ENCODE measurements around the gene TERT. TPM values are rescaled to one million over a fixed set of nuclear protein-coding genes. Genes with fewer than 3 reads are reported as not detected.

TERT gene
- total RNA-seq, 2 experiments from 2014 or later: 0.36 TPM; not detected in 1

DNA sequence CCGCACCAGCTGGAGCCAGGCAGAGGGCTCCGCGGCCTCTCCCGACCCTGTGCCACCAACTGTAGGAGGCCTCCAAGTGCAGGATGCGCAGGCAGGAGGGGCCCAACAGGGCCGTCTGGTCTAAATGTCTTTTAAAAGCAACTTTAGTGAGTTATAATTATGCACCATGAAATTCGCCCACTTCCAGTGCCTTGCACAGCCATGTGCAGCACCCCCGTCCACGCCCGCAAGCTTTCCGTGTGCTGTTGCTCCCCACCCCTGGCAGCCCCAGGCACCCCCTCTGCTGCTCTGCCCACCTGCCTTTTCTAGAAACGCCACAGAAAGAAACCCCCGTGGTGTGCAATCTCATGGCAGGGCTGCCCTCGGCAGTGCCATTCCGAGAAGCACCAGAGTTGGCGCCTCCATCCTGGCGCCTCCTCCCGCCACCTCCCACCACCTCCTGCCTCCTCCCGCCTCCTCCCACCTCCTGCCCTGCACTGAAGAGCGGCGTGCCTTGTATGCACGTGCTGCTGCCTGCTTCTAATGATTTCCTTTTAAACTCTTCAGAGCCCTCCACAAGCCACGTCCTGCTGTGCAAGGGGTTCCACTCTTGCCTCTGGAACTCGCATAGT, 77.2 kb downstream of the TERT start:
- ATAC-seq (ENCODE audit: low read depth): peak; percentile 28
- POLR2A ChIA-PET: no interaction called here
- Mint-ChIP-seq H3K4me1 (peaks cover 2% of the 10 kb centered on the region), H3K36me3 (no peaks in the 10 kb centered on the region), H3K27ac (no peak overlapping the region), H3K27me3 (peaks cover 5% of the 10 kb centered on the region), H3K9me3 (peaks cover 1% of the 10 kb centered on the region), H3K4me3 (no peak overlapping the region)
- DNase-seq: no peak

DNA sequence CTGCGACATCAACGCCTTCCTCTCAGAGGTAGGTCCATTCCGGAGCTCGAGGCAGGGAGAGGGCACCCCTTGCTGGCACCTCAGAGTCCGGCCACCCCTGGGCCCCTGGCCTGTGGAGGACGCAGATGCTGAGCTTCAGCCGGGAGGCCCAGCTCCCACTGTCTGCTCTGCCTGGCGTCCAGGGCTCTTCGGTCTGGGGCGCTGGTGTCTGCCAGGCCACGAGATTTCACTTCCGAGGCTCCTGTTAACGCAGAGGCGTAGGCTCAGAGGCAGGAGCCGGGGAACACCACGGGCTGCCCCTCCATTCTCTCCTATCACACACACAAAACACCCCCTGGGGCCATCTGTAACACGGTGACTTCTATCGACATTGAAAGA, 78.0 kb downstream of the TERT start:
- POLR2A ChIA-PET: no interaction called here
- peaks cover 2% of the 10 kb centered on the region for H3K4me1 Mint-ChIP-seq
- peaks cover 1% of the 10 kb centered on the region for H3K9me3 Mint-ChIP-seq
- H3K27ac Mint-ChIP-seq: no peak overlapping the region
- ATAC-seq (ENCODE audit: low read depth) (no peak), DNase-seq (no peak)
- H3K36me3 Mint-ChIP-seq: no peaks in the 10 kb centered on the region
- no peak overlapping the region for H3K4me3 Mint-ChIP-seq
- H3K27me3 Mint-ChIP-seq: peaks cover 5% of the 10 kb centered on the region

DNA sequence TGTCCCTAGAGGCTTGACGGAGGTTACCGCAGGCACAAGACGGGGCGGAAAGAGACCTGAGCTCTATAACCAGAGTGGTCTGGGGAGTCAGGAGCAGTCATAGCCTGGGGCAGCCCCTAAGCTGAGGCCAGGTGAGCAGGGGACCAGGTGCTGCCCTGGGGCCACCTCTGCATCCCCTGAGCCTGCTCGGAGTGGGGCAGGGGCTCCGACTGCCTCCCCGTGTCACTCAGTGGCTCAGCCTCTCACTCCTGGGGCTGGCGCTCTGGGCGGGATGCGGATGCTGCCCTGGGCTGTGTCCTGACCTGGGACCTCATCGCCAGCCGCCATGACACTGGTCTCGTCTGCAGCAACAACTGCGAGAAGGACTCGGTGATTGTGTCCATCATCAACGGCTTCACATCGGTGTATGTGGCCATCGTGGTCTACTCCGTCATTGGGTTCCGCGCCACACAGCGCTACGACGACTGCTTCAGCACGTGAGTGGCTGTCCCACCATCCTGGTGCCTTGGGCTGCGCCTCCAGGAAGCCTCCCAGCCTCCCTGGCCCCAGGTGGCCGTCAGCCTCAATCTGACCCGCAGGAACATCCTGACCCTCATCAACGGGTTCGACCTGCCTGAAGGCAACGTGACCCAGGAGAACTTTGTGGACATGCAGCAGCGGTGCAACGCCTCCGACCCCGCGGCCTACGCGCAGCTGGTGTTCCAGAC, 78.5 kb downstream of the TERT start:
- no peak overlapping the region for H3K27ac Mint-ChIP-seq
- H3K27me3 Mint-ChIP-seq: peaks cover 5% of the 10 kb centered on the region
- H3K9me3 Mint-ChIP-seq: peaks cover 1% of the 10 kb centered on the region
- H3K4me3 Mint-ChIP-seq: no peak overlapping the region
- ATAC-seq (ENCODE audit: low read depth): no peak
- H3K4me1 Mint-ChIP-seq: peaks cover 2% of the 10 kb centered on the region
- POLR2A ChIA-PET: no interaction called here
- H3K36me3 Mint-ChIP-seq: no peaks in the 10 kb centered on the region
- DNase-seq: no peak

DNA sequence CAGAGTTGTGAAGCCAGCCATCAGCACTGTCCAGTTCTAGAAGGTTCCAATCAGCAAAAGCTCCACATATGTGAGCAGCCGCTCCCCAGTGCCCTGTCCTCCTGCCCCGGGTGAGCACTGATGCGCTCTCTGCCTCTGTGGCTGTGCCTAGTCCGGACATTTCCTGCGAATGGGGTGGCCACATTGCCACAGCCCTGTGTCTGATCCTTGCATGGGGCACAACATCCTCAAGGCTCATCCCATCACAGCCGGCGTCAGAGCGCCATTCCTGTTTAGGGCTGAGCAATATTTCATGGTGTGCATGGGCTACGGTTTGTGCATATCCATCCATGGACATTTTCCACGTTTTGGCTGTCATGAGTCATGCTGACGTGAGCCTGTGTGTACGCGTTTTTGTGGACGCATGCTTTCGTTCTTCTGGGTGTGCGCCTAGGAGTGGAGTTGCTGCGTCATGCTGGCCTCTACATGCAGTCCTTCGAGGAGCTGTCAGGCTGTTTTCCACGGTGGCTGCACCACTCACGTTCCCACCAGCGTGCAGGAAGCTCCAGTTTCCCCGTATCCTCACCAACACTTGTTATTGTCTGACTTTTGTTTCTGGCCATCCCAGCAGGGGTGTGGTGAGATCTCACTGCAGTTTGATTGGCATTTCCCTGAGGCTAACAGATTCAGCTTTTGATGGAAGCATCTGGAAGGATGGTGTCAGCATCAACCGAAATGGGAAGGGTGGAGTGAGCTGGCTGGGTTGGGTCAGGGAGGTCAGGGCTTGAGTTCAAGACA, 79.4 kb downstream of the TERT start:
- Mint-ChIP-seq H3K27ac (no peak overlapping the region), H3K9me3 (peaks cover 1% of the 10 kb centered on the region), H3K36me3 (no peaks in the 10 kb centered on the region), H3K4me1 (peaks cover 2% of the 10 kb centered on the region), H3K4me3 (no peak overlapping the region), H3K27me3 (peaks cover 5% of the 10 kb centered on the region)
- POLR2A ChIA-PET: no interaction called here
- ATAC-seq (ENCODE audit: low read depth) (no peak), DNase-seq (no peak)

DNA sequence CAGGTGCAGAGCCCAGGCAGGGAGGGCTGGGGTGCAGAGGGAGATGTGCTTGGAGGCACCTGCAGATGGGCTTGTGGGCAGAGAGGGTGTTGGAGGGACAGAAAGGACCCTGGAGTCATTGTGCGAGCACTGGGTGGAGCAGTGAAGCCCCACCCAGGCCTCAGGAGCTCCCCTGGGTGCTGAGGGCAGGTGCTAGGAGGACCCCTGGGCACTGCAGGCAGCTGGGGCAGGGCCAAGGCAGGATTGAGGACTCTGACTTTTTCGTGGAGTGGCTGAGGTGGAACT, 80.0 kb downstream of the TERT start:
- no peak overlapping the region for H3K4me3 Mint-ChIP-seq
- peaks cover 2% of the 10 kb centered on the region for H3K4me1 Mint-ChIP-seq
- H3K27ac Mint-ChIP-seq: no peak overlapping the region
- POLR2A ChIA-PET: no interaction called here
- H3K27me3 Mint-ChIP-seq: peaks cover 5% of the 10 kb centered on the region
- peaks cover 1% of the 10 kb centered on the region for H3K9me3 Mint-ChIP-seq
- H3K36me3 Mint-ChIP-seq: no peaks in the 10 kb centered on the region
- ATAC-seq (ENCODE audit: low read depth) (no peak), DNase-seq (no peak)

DNA sequence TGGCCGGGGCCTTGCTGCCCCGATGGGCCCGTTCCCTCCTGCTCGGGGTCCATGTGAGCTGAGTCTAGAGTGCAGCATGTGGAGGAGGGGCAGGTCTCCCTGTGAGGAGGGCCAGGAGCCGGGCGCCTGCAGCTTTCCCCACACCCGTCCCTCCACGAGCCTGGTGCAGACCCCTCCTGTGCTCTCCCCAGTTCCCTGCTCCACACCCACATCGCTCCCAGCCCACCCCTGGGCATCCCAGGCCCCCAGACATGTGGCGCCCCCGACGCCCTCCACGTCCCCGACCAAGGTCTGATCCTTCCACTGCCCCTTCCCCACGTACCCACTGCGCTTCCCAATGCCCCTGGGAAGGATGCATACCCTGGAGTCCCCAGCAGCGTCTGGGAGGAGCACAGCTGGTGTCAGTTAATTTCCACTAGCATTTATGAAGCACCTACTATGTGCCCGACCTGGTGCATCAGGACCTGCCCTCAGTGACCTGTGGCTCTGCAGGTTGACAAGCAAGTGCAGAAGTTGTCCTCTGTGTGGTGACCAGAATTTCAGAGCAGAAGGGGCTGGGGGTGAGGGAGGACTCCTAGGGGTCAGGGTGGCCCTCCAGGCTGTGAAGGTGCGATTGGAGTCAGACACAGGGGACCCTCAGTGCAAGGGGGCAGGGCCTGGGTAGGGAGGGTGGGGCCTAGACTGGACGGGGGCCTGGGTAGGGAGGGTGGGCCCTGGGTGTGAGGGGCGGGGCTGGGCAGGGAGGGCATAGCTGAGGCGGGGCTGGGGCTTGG, 80.5 kb downstream of the TERT start:
- DNase-seq (no peak), ATAC-seq (ENCODE audit: low read depth) (no peak)

DNA sequence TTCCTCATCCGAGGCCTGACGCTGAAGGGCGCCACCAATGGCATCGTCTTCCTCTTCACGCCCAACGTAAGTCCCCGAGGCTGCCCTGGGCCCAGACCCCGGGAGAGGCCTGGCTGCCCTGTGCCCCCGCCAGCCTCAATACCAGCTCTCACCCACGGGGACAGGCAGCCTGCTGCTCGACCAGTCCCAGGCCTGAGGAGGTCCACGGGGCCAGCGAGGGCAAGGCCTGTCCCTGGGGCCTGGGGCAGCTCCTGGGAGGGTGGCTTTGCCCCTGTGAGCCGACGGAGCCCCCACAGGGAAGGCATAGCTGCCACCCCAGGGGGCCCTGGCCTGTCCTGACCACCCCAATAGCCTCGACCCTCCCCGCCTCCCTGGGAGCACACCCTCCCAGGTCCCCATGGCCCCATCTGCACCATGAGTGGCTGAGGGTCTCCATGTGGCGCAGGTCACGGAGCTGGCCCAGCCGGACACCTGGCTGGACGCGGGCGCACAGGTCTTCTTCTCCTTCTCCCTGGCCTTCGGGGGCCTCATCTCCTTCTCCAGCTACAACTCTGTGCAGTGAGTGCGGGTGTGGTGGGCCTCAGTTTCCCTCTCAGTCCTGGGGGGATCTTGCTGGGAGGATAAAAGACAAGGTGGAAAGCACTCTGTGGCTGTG, 81.2 kb downstream of the TERT start:
- DNase-seq (no peak), ATAC-seq (ENCODE audit: low read depth) (no peak)
- Mint-ChIP-seq H3K4me1 (peaks cover 2% of the 10 kb centered on the region), H3K27me3 (peaks cover 3% of the 10 kb centered on the region), H3K36me3 (no peaks in the 10 kb centered on the region), H3K27ac (no peak overlapping the region), H3K9me3 (peaks cover 1% of the 10 kb centered on the region), H3K4me3 (no peak overlapping the region)
- POLR2A ChIA-PET: no interaction called here

More for the DNA sequence above, 80.5 kb downstream of the TERT start:
- Mint-ChIP-seq H3K4me3 (no peak overlapping the region), H3K4me1 (peaks cover 2% of the 10 kb centered on the region), H3K9me3 (peaks cover 1% of the 10 kb centered on the region), H3K36me3 (no peaks in the 10 kb centered on the region), H3K27ac (no peak overlapping the region), H3K27me3 (peaks cover 4% of the 10 kb centered on the region)
- POLR2A ChIA-PET: no interaction called here

DNA sequence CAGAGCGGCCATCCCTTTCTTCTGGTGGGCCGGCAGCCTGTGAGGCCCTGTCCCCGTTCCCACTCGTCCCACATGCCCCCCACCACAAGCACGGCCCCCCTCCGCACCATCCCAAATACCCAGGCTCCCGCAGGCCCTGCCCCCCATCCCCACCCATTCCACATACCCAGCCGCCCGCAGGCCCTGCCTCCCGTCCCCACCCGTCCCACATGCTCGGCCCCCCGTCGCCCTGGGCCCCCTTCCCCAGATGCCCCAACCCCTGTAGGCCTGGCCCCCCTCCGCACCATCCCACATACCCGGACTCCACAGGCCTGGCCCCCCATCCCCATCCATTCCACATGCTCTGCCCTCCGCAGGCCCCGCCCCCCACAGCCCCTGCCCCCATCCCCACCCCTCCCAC, 82.0 kb downstream of the TERT start:
- DNase-seq: no peak

DNA sequence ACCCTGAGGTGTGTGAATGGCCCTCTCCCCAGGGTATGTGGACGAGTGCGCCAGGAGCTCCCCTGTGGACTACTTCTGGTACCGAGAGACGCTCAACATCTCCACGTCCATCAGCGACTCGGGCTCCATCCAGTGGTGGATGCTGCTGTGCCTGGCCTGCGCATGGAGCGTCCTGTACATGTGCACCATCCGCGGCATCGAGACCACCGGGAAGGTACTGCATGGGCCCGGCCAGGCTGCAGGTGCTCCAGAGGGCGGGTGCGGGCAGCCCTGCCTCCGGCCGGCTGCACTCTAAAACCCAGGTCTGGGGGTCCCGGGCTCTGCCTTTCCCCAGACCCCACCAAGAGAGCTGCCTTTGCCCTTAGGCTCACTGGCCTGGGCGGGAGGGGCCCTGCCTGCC, 82.6 kb downstream of the TERT start:
- POLR2A ChIA-PET: no interaction called here
- no peak overlapping the region for H3K4me3 Mint-ChIP-seq
- peaks cover 1% of the 10 kb centered on the region for H3K9me3 Mint-ChIP-seq
- ATAC-seq (ENCODE audit: low read depth): no peak
- no peaks in the 10 kb centered on the region for H3K27me3 Mint-ChIP-seq
- no peak overlapping the region for H3K27ac Mint-ChIP-seq
- no peaks in the 10 kb centered on the region for H3K36me3 Mint-ChIP-seq
- DNase-seq: no peak
- no peaks in the 10 kb centered on the region for H3K4me1 Mint-ChIP-seq

More for the DNA sequence above, 82.0 kb downstream of the TERT start:
- H3K27ac Mint-ChIP-seq: no peak overlapping the region
- H3K4me3 Mint-ChIP-seq: no peak overlapping the region
- POLR2A ChIA-PET: no interaction called here
- H3K27me3 Mint-ChIP-seq: peaks cover 3% of the 10 kb centered on the region
- H3K4me1 Mint-ChIP-seq: peaks cover 2% of the 10 kb centered on the region
- no peak for ATAC-seq (ENCODE audit: low read depth)
- peaks cover 1% of the 10 kb centered on the region for H3K9me3 Mint-ChIP-seq
- H3K36me3 Mint-ChIP-seq: no peaks in the 10 kb centered on the region

DNA sequence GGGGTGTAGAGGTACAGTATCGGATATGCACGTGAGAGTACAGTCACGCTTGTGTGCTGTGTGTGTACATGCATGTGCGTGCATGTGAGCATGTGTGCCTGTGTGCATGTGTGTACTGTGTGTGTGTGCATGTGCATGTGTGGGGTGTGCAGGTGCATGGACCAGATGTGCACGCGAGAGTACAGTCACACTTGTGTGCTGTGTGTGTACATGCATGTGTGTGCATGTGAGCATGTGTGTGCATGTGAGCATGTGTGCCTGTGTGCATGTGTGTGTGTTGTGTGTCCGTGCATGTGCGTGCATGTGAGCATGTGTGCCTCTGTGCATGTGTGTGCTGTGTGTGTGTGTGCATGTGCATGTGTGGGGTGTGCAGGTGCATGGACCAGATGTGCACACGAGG, 83.2 kb downstream of the TERT start:
- DNase-seq (no peak), ATAC-seq (ENCODE audit: low read depth) (no peak)
- Mint-ChIP-seq H3K4me3 (no peak overlapping the region), H3K4me1 (no peaks in the 10 kb centered on the region), H3K27me3 (no peaks in the 10 kb centered on the region), H3K27ac (no peak overlapping the region), H3K36me3 (no peaks in the 10 kb centered on the region), H3K9me3 (peaks cover 1% of the 10 kb centered on the region)
- POLR2A ChIA-PET: no interaction called here

DNA sequence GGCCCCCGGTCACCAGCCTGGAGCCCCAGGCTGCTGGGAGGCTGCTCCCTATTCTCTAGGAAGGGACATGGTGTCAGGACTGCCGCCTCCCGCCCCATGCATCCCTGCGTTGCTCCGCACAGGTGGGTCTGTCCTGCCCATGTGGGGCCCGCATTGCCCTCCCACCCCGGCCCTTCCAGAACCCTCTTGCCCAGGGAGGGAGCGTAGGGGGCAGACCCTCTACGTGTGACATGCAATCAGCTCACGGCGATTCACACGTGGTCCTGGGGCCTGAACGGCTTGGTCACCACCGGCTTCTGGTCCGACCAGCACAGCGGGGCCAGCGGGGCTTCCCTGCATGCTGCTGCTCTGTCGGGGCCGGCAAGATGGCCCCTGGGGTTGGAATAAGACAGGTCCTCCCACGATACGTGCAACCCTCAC, 84.0 kb downstream of the TERT start:
- DNase-seq (no peak), ATAC-seq (ENCODE audit: low read depth) (no peak)
- Mint-ChIP-seq H3K9me3 (peaks cover 1% of the 10 kb centered on the region), H3K36me3 (no peaks in the 10 kb centered on the region), H3K27me3 (no peaks in the 10 kb centered on the region), H3K4me3 (no peak overlapping the region), H3K27ac (no peak overlapping the region), H3K4me1 (no peaks in the 10 kb centered on the region)
- POLR2A ChIA-PET: no interaction called here

DNA sequence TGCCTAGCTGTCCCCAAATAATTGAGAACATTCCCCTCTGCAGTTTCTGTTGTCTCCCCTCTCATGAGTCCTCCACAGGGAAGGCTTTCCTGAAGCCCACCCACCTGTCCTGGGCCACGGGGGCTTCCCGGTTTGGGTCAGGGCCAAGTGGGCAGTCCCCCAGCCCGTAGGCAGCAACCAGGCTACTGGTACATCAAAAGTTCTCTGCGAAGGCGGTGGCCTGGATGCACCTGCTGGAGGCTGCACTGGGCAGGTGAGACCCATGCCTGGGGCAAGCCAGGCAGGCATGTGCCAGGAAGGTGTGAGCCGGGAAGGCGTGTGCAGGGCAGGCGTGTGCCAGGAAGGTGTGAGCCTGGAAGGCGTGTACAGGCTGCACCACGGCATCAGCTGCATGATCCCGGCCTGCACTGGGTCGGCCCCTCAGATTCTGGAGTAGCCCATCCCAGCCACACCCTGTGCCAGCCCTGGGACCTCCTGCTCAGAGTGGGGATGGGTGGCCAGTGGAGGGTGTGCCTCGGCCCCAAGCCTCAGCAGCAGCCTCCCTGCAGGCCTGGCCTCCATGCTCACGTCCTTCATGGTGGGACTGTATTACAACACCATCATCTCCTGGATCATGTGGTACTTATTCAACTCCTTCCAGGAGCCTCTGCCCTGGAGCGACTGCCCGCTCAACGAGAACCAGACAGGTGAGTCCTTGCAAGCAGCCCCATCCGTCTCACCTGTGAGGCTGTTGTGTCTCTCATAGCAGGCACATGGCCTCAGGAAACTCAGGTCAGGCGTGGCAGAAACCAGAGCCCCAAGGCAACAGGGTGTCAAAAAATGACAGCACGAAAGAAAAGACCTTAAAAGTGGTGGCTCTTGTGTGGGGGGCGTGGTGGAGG, 84.7 kb downstream of the TERT start:
- Mint-ChIP-seq H3K4me1 (no peaks in the 10 kb centered on the region), H3K27ac (no peak overlapping the region), H3K4me3 (no peak overlapping the region), H3K27me3 (peaks cover 4% of the 10 kb centered on the region), H3K9me3 (no peaks in the 10 kb centered on the region), H3K36me3 (no peaks in the 10 kb centered on the region)
- DNase-seq (no peak), ATAC-seq (ENCODE audit: low read depth) (no peak)
- POLR2A ChIA-PET: no interaction called here

DNA sequence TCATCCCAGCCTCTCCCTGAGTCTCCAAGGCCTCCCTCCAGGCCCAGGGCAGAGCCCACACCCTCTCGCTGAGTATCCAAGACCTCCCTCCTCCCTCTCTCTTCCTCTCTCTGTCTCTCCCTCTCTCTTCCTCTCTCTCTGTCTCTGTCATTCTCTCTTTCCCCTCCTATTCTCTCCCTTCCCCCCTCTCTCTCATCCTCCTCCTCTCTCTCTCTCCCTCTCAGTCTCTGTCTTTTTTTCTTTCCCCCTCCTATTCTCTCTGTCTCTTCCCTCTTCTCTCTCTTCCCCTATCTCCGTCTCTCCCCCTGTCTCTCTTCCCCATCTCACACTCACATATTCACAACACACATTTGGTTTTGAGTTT, 85.4 kb downstream of the TERT start:
- Mint-ChIP-seq H3K27ac (no peak overlapping the region), H3K9me3 (no peaks in the 10 kb centered on the region), H3K4me1 (no peaks in the 10 kb centered on the region), H3K4me3 (no peak overlapping the region), H3K27me3 (peaks cover 6% of the 10 kb centered on the region), H3K36me3 (no peaks in the 10 kb centered on the region)
- ATAC-seq (ENCODE audit: low read depth): no peak
- DNase-seq: no peak
- POLR2A ChIA-PET: no interaction called here
